IMR-90 (cell line): ENCODE data around the gene NFKBIE. TPM values are rescaled to one million over a fixed set of nuclear protein-coding genes. Genes with fewer than 3 reads are reported as not detected.

Experiments
- ATAC-seq: fragments of 200-7000 bp; cut with Tn5 transposase; 2 replicates; pipeline ENCODE4 v1.9.1; 2020; ENCODE audit warnings: low read depth, mild to moderate bottlenecking, moderate library complexity
- BruUV-seq: library from RNA; stranded (reverse); fragments of 400-500 nt; replicated peaks from 2 replicates; lab custom pipeline; 2021; lab: Mats Ljungman, UMichigan
- CTCF ChIA-PET: fragments of 300-600 bp; formaldehyde crosslinking; extraction: SDS; loops from one replicate; lab custom pipeline; 2021; ENCODE audit warnings: antibody characterized with exemption; lab: Yijun Ruan, JAX
- POLR2A ChIA-PET: fragments of 300-600 bp; sonication (Branson Sonifier 250); formaldehyde crosslinking; loops from one replicate; lab custom pipeline; 2022; ENCODE audit warnings: antibody characterized with exemption; ENCODE audit not compliant: unreplicated experiment; lab: Charles Lee
- DNase-seq: peaks from one replicate; pipeline ENCODE4 v3.0.0; 2013
- H2AFZ ChIP-seq: replicated peaks from 2 replicates; pipeline ENCODE3; 2013; ENCODE audit warnings: low read length, mild to moderate bottlenecking; ENCODE audit not compliant: poor library complexity
- H2AK5ac ChIP-seq: 2 replicates; pipeline ENCODE4 v1.6.1; 2013; ENCODE audit warnings: low read depth, low read length, inconsistent platforms
- H2AK9ac ChIP-seq: replicated peaks from 2 replicates; pipeline ENCODE3; 2013; ENCODE audit warnings: mild to moderate bottlenecking, low read depth, low read length, moderate library complexity; ENCODE audit not compliant: poor library complexity
- H2BK120ac ChIP-seq: 2 replicates; pipeline ENCODE4 v1.6.1; 2013; ENCODE audit warnings: low read depth, low read length, inconsistent platforms
- H2BK15ac ChIP-seq: 3 replicates; pipeline ENCODE4 v1.6.1; 2013; ENCODE audit warnings: low read depth, low read length, inconsistent platforms
- H2BK20ac ChIP-seq: 2 replicates; pipeline ENCODE4 v1.6.1; 2013; ENCODE audit warnings: low read depth, mild to moderate bottlenecking, inconsistent platforms, low read length, moderate library complexity
- H2BK5ac ChIP-seq: 2 replicates; pipeline ENCODE4 v1.6.1; 2013; ENCODE audit warnings: mild to moderate bottlenecking, low read depth, low read length, inconsistent platforms; ENCODE audit not compliant: poor library complexity, severe bottlenecking
- H3K14ac ChIP-seq: replicated peaks from 2 replicates; pipeline ENCODE4 v1.6.1; 2013; ENCODE audit warnings: low read depth, low read length, inconsistent platforms
- H3K18ac ChIP-seq: 2 replicates; pipeline ENCODE4 v1.6.1; 2013; ENCODE audit warnings: low read depth, low read length, control low read depth
- H3K23ac ChIP-seq: 2 replicates; pipeline ENCODE4 v1.6.1; 2013; ENCODE audit warnings: low read depth, low read length, inconsistent platforms
- H3K27ac ChIP-seq: 2 replicates; pipeline ENCODE4 v1.5.1; 2013; ENCODE audit warnings: mild to moderate bottlenecking, control low read depth, low read length; ENCODE audit not compliant: insufficient read depth
- H3K27me3 ChIP-seq: 2 replicates; pipeline ENCODE4 v1.6.1; 2013; ENCODE audit warnings: low read length; ENCODE audit not compliant: control insufficient read depth, insufficient read depth
- H3K36me3 ChIP-seq: 2 replicates; pipeline ENCODE4 v1.6.1; 2013; ENCODE audit warnings: low read length, mixed read lengths; ENCODE audit not compliant: control insufficient read depth, insufficient read depth
- H3K4ac ChIP-seq: 2 replicates; pipeline ENCODE4 v1.6.1; 2013; ENCODE audit warnings: low read depth, low read length, inconsistent platforms
- H3K4me1 ChIP-seq: 2 replicates; pipeline ENCODE4 v1.6.1; 2013; ENCODE audit warnings: low read length, mixed read lengths; ENCODE audit not compliant: control insufficient read depth, insufficient read depth
- H3K4me2 ChIP-seq: 2 replicates; pipeline ENCODE4 v1.6.1; 2013; ENCODE audit warnings: low read depth, mild to moderate bottlenecking, control low read depth, low read length, moderate library complexity
- H3K4me3 ChIP-seq: 2 replicates; pipeline ENCODE4 v1.5.1; 2013; ENCODE audit warnings: low read depth, mild to moderate bottlenecking, control low read depth, low read length, moderate library complexity; ENCODE audit not compliant: insufficient read depth
- H3K56ac ChIP-seq: 2 replicates; pipeline ENCODE4 v1.6.1; 2013; ENCODE audit warnings: low read length, inconsistent platforms; ENCODE audit not compliant: insufficient read depth; ENCODE audit errors: extremely low read depth
- H3K79me1 ChIP-seq, 2 experiments: 2 replicates each; pipeline ENCODE4 v1.6.1; 2013; ENCODE audit warnings: low read length in 2 of 2, inconsistent platforms in 1 of 2, low read depth in 1 of 2
- H3K9ac ChIP-seq: 2 replicates; pipeline ENCODE4 v1.6.1; 2013; ENCODE audit warnings: low read depth, low read length, control low read depth
- H3K9me1 ChIP-seq: 2 replicates; pipeline ENCODE4 v1.6.1; 2013; ENCODE audit warnings: low read length, inconsistent platforms; ENCODE audit not compliant: insufficient read depth
- H3K9me3 ChIP-seq: 2 replicates; pipeline ENCODE4 v1.6.1; 2013; ENCODE audit warnings: low read length; ENCODE audit not compliant: control insufficient read depth, insufficient read depth
- H4K20me1 ChIP-seq: 2 replicates; pipeline ENCODE4 v1.6.1; 2013; ENCODE audit warnings: low read length, inconsistent platforms; ENCODE audit not compliant: insufficient read depth
- H4K5ac ChIP-seq: 2 replicates; pipeline ENCODE4 v1.6.1; 2013; ENCODE audit warnings: mild to moderate bottlenecking, low read depth, low read length, control low read depth
- H4K8ac ChIP-seq, 2 experiments: 2 replicates each; pipeline ENCODE4 v1.6.1; 2013; ENCODE audit warnings: low read depth in 2 of 2, low read length in 2 of 2, control low read depth in 1 of 2, inconsistent platforms in 1 of 2
- H4K91ac ChIP-seq: 2 replicates; pipeline ENCODE4 v1.6.1; 2013; ENCODE audit warnings: low read depth, low read length, inconsistent platforms; ENCODE audit not compliant: insufficient read depth
- MAZ ChIP-seq: IDR thresholded peaks from 2 replicates; pipeline ENCODE4 v1.6.1; 2012; ENCODE audit warnings: low read depth, mild to moderate bottlenecking, low read length, improper control_type of control experiment, moderate library complexity, borderline replicate concordance
- MXI1 ChIP-seq: IDR thresholded peaks from 2 replicates; pipeline ENCODE4 v1.6.1; 2012; ENCODE audit warnings: low read depth, mild to moderate bottlenecking, low read length, moderate library complexity, borderline replicate concordance
- WGBS, 2 experiments: methylation state at CpG; one replicate each; pipeline versions ENCODE4 v1.1.5 to v1.1.7; 2013; ENCODE audit warnings: missing lambda C conversion rate in 2 of 2; ENCODE audit not compliant: insufficient read length in 1 of 2; ENCODE audit errors: extremely low coverage in 2 of 2; 5-methylcytosine and 5-hydroxymethylcytosine counted together
- dilution Hi-C: fragments of 300-500 bp; cut with HindIII; formaldehyde crosslinking; loops from one replicate; pipeline ENCODE4 v1.14.3; 2018; ENCODE audit warnings: low sequenced_read_pairs; ENCODE audit not compliant: unreplicated experiment
- in situ Hi-C: fragments of 300-500 bp; cut with MboI; formaldehyde crosslinking; loops from 3 replicates; pipeline ENCODE4 v1.14.3; 2019; ENCODE audit warnings: low sequenced_read_pairs, inconsistent platforms, mixed read lengths
- intact Hi-C: fragments of 100-400 bp; cut with micrococcal nuclease; formaldehyde crosslinking; loops from 2 replicates; pipeline ENCODE4 v1.10.0; 2022
- polyA plus RNA-seq, 3 experiments: library from polyadenylated mRNA; depleted of rRNA; stranded (reverse); fragments of >200 nt; gene quantifications; 2 replicates each; pipeline ENCODE4 v1.2.3, GENCODE V29; 2012; ENCODE audit warnings: low replicate concordance in 1 of 3
- total RNA-seq: library from RNA; depleted of rRNA; stranded (reverse); fragments of >200 nt; gene quantifications from 2 replicates; pipeline ENCODE4 v1.2.3, GENCODE V29; 2012

The NFKBIE gene
- total and polyA plus RNA-seq, 2 of the 4 experiments (the other 2 are of a cell fraction) = 7.9 to 13.0 TPM

DNA sequence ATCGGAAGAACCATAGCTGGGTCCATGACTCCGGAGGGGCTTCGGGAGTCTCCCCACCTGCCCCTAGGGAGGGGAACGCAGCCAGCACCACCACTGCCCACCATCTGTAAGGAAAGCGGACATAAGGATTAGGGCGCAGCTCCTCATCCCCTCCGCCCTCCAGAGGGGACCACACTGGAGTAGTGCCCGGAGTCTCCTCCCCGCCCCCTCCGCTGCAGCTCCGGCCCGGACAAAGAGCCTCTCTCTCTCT is 8.7 kb downstream of the NFKBIE start:
- intact Hi-C loops = no loop called here
- peaks cover 46% of the 10 kb centered on the region for H3K36me3 ChIP-seq

More for the DNA sequence above, 8.7 kb downstream of the NFKBIE start:
- Histone ChIP-seq H3K9ac (peak overlapping the region; percentile 73), H4K20me1 (peaks cover 50% of the 10 kb centered on the region), H3K4me1 (peaks cover 8% of the 10 kb centered on the region), H3K56ac (peak overlapping the region; percentile 79; the same call in 1 of the 2 replicates), H3K27me3 (no peaks in the 10 kb centered on the region), H2AK9ac (peak overlapping the region; percentile 98), H3K14ac (peak overlapping the region; percentile 94), H3K79me1 (peaks cover 12 to 58% of the 10 kb centered on the region in 2 experiments), H4K5ac (peak overlapping the region; percentile 5; the same call in 1 of the 2 replicates), H3K4me2 (peak overlapping the region; percentile 99), H2BK15ac (no peak overlapping the region), H4K8ac (peak overlapping the region; percentile 85 to 94; a peak in 2 of 4 replicates), H4K91ac (peak overlapping the region; percentile 58; the same call in 1 of the 2 replicates), H2BK20ac (no peak overlapping the region), H2BK5ac (peak overlapping the region; percentile 79), H3K23ac (peak overlapping the region; percentile 87; the same call in 1 of the 2 replicates), H3K27ac (peak overlapping the region; percentile 94), H2AFZ (peak overlapping the region; percentile 96), H3K4me3 (peak overlapping the region; percentile 94), H2AK5ac (peak overlapping the region; percentile 90), H3K9me3 (no peaks in the 10 kb centered on the region), H3K18ac (no peak overlapping the region; the same call in 1 of the 2 replicates), H3K4ac (peak overlapping the region; percentile 88), H3K9me1 (peaks cover 6% of the 10 kb centered on the region; the same call in 1 of the 2 replicates), H2BK120ac (no peak overlapping the region)
- WGBS, 2 experiments = 7% methylated on average over 3 of the region's 12 CpGs; no CpG with 5 or more reads in 1 of the 2 experiments
- ChIA-PET CTCF (interaction anchor here (0.8 to 1.6 kb wide), 8 partner anchors 9 to 88 kb away, joined by 3 to 6 read pairs (median 4); no protein-coding TSS in a partner anchor), POLR2A (interaction anchor here (2.0 kb wide), 1 partner anchor 10 kb away, joined by 27 read pairs; the partner anchor contains the start of gene HSP90AB1)
- in situ Hi-C loops = no loop called here
- dilution Hi-C loops = no loop called here
- TF ChIP-seq MAZ (peak; percentile 69; the same call in 1 of the 2 replicates), MXI1 (no peak)
- no peak for ATAC-seq
- BruUV-seq = no TSS peak
- DNase-seq = no peak
